HG03045 (cell line): ENCODE data around the gene CAMTA1.

Experiments
- ATAC-seq: cut with Tn5 transposase; IDR thresholded peaks from one replicate; pipeline ENCODE4 v1.9.1; 2021; ENCODE audit warnings: mild to moderate bottlenecking, moderate library complexity; ENCODE audit not compliant: unreplicated experiment

CAMTA1 gene

GRCh38 chr1:7495962-7496361 lies 710.7 kb downstream of the CAMTA1 start:
- ATAC-seq = no peak

DNA sequence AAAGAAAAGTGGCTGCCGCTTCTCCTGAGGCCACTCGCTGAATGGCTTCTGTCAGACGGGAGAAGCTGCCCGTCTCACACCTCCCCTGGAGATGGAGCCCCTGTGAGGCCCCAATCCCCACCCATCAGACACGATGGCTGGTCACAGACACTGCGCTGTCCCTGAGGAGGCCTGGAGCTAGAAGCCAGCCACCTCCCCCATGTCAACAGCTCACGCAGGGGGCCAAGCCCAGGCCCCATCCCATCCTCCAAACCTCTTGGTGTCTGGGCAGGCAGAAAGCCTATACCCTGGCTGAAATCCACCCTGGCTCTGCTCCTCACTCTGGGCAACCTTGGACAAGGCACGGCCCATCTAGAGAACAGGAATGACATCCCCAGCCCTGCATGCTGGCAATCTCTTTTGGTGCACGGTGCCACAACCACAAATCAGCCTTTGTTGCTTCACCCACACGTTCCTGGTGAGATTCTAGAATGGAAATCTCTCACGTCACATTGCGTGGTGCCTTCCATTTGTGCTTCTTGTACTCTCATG lies 711.9 kb downstream of the CAMTA1 start:
- ATAC-seq = no peak

- no peak for ATAC-seq
Measured at GRCh38 chr1:7500381-7501083, 715.3 kb downstream of the CAMTA1 start.

DNA sequence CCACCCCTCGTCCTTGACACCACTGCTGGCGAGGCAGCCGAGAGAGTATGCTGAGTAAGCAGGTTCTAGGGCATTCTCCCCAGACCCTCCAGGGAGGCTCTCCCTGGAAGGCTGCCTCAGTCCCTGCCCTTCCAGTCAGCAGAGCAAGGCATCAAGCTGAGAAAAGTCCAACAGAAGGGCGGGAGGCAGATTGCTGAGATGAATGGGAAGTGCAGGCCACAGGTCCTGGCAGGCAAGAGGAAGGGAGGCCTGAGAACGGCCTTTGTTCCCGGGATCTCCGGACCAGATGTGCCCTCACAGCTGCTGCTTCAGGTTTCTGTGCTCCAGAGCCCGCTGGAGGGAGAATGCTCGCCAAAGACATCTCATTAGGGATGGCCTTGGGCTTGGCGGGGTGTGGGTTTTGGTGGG lies 715.8 kb downstream of the CAMTA1 start:
- no peak for ATAC-seq

GRCh38 chr1:7501723-7502603 lies 716.7 kb downstream of the CAMTA1 start:
- ATAC-seq = no peak

GRCh38 chr1:7503691-7504437 lies 718.6 kb downstream of the CAMTA1 start:
- no peak for ATAC-seq

DNA sequence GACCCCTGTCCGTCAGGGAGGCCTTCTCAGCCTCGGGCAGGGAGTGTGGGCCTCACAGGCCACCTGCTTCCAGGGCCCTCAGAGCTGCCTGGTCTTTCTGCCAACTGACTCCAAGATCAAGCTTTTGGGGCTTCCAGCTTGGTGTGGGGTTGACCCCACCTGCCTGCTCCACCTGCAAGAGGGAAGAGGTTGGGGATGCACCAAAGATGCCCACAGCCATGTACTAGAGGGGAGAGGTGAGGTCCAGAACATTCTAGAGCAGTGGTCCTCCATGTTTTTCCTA lies 719.1 kb downstream of the CAMTA1 start:
- ATAC-seq = no peak

DNA sequence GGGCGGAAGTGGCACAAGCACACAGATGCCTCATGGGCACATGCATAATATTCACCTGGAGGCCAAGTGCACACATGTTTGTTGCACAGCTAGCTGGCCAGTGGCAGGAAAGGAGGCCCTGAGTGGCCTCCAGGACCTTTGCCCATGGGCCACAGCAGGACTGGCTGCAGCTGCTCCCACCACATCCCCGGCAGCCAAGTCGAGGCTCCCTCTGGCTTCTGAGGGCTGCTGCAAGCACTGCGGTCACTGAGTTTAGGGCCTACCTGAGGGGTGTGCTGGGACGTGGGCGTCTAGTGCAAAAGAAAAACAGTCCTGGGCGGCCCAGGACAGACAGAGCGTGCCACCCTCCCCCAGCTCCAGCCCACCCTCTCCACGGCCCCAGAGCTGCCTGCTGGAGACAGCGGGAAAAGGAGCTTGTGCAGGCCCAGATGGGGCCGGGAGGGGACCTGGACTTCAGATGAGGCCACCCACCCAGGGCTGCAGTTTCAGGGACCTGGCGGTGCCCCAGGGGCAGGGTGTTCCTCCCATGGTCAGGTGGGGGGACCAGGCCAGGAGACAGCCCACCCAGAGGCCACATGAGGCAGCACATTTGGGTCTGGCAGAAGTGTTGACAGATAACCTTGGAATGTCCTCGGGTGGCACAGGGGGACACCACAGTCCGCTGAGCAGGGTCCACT lies 720.0 kb downstream of the CAMTA1 start:
- ATAC-seq = no peak

DNA sequence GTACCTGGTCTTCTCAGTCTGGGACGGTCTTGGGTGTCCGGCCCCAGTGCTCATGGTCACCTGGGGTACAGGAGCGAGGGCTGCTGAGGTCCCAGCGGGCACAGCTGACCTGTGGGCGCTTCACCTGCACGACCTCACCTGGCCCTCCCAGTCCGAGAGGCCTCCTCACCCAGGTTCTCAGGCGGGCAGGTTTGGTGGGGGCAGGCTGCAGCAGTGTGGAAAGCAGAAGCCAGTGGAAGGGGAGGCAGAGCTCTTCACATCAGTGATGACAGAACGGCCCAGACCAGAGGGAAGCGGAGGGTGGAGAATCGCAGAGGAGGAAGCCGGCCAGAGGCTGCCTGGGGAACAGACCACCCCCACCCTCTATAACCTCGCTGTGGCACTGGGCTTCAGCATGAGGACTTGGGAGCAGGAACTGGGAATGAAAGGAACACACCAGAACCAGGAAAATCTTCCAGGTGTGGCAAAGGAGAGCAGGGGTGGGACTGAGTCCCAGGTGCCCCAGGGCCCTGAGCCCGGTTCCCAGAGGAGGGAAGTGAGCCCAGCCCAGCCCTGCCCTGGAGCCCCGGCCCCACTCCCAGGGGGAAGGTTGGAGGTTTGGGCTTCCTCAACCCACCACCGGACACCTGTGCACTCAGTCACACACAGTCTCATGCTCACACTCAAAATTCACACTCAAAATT lies 720.7 kb downstream of the CAMTA1 start:
- no peak for ATAC-seq

GRCh38 chr1:7506454-7507284 lies 721.4 kb downstream of the CAMTA1 start:
- no peak for ATAC-seq

DNA sequence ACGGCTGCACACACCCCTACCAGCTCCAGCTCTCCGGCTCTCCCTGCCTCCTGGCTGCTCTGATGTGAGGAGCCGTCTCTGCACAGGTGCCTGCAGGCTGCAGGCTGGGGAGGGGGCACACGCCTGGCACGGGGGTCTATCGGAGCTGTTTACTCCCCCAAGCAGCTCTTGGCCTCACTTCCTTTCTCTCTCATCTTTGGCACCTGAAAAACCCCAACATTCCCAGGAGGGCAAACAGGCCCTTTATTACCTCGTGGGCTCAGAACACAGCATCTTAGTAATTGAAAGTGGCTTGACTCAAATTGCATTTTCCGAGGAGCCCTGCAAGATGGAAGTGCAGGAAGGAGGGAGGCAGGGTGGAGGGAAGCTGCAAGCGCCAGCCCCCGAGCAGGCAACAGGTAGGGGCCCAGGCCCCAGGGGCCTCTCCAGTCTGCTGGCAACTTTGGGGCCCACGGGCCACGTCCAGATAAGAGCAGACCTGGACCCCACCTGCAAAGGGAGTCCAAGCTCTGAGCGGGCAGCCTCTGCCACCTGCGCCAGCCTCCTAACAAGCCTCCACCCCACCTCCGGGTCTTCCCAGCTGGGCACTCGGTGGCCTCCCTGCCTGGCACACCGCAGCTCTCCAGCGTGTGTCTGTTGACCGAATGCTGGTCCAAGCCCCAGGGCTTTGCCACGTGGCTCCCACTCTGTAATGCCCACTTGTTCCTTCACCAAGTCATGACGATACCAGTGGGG lies 722.2 kb downstream of the CAMTA1 start:
- no peak for ATAC-seq

- ATAC-seq = no peak
Measured at GRCh38 chr1:7508052-7508933, 723.0 kb downstream of the CAMTA1 start.

DNA sequence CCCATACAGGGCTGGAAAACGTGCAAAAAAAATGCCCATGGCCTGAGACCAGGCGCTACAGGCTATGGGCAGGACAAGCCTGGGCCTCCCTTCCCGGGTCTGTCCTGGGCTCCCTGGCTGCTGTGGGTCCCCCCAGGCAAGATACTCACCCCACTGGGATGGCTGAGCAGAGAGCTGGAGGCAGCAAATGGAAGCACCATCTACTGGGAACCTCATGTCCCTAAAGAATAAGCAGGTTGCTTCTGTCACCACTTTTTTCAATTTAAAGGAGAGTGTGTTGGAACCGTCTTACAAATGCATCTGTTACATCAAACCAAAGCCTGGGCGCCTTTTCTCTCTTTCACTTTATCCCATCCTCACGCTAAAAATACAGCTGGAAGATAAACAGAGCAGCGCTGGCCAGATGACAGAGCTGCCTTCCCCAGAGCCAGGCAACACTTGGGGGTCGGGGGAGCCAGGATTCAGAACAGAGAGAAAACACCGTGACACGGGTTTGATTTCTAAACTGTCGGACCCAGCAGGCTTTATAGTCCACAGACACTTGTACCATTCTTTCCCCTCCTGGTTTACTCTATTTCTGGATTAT lies 723.8 kb downstream of the CAMTA1 start:
- no peak for ATAC-seq

GRCh38 chr1:7509598-7509997 lies 724.3 kb downstream of the CAMTA1 start:
- ATAC-seq = no peak

DNA sequence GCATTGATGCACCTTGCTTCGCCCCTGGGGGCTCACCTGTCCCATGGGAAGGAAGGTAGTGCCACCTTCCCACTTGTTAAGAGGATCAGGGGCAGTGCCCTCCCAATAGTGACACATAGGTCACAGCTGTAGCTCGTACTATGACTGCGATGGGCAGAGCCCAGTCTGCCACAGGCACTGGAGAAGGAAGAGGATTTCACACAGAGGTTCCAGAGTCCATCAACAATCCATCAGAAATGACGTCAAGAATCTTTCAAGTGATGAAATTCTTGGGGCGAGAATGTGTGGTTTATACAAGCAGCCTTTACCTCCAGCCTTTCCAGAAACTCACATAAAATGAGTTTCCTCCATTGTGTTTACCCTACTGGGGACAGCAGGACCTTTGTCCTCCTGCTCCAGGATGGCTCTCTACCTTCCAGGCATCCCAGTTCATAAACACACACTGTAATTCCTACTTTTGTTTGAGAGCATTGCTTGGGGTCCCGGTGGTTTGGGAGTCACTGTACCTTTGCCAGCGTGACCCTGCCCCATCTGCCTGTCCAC lies 725.2 kb downstream of the CAMTA1 start:
- no peak for ATAC-seq

DNA sequence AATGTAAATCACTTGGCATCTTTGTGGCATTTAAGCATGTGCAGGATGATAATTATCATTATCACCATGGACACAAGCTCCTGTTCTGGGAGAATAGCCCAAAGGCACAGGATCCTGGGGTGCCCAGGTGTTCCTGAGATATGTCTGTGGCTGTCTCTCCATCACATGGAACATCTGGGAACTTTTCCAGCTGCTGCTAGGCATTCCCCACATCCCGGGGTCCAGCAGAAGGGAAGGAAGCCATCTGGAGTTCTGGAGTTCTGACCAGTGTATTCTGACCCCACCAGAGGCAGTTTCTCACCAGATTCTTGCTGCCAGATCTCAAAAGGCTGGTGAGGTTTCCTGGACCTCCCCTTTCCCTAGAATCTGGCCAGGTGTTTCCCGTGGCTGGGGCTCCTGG lies 726.1 kb downstream of the CAMTA1 start:
- no peak for ATAC-seq

- ATAC-seq = no peak
Measured at GRCh38 chr1:7513081-7513480, 727.8 kb downstream of the CAMTA1 start.
